Suppressor macrophage treated with lipopolysaccharide for 4 hours (primary cell): ENCODE results near the gene C13orf46.

ENCODE experiments used
- DNase-seq: peaks from one replicate; pipeline ENCODE4 v3.0.0-alpha.2; 2020

Gene C13orf46

DNA sequence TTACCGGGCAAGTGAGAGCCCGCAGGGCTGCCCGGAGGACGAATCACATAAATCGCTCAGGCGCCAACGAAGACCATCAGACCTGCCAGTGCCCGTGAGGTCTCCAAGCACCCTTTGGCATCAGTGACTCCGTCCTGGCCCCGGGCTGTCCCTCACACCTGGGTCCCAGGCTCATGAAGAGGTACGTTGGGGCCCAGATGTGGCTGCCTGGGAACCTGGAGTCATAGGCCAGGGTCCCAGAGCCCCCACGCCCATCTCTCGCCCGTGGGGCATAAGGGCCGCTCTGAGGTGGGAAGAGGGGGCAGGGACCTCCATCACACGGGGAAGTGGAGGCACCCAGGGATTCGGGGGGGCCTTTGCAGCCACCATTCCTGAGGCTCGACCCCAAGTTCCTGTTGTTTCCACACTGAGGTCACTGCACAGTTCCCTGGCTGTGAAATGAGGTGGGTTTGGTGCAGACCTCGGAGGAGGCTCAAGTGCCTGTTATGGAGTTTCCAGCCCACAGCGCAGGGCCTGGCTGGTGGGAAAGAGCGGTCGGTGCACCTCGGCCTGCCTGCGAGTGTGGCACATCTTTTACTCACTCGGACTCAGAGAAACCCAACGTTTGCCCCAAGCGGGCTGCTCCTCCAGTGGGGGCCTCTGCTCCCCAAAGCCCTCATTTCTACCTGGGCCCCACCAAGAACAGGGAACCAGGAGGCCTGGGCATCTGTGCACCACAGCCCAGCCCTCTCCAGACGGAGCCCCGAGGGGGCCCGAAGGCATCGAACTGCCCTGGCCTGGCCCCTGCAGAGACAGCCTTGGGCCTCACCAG is 35.9 kb upstream of the C13orf46 start:
- DNase-seq = no peak

DNA sequence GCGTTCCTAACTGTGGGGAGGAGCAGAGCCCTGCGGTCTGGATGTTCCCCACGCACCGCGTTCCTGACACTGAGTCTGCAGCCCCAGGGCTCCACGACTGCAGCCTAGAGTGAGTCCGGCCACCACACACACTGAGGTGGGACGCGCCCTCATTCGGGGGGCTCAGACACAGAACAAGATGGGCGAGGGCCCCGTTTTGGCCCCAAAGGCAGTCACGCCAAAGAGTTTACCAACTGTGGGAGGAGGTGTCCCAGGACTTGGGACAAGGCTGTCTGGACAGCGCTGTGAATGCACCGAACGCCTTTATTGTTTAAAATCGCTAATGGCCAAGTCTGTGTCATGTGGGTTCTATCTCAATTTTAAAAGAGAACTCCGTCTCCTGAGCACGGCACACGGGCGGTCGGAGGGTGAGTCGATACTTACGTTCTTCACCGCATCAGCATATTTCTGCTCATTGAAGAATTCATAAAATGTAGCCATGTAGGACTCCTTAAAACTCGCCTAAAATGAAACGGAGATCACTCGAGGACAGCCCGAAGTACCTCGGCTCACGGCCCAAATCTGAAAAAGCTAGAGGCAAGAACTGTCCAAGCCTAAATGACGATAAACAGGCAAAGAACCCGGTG is 35.2 kb upstream of the C13orf46 start:
- DNase-seq = no peak

DNA sequence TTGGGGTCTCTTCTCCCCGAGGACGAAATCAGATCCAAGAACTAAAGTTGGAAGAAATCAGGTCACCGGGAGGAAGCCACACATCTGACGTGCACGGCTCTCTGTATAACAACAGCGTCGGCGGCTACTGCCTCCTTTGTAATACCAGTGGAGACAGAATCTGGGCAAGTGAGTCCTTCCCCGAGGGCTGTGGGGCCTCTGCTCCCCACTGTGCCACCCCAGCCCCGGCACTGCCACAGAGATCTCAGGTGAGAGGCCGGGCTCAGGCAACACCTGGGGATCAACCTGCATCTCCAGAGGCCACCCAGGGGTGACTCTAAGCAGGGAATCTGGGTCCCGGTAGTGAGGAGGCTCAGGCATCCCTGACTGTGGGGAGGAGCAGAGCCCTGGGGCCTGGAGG is 33.7 kb upstream of the C13orf46 start:
- DNase-seq = no peak

DNA sequence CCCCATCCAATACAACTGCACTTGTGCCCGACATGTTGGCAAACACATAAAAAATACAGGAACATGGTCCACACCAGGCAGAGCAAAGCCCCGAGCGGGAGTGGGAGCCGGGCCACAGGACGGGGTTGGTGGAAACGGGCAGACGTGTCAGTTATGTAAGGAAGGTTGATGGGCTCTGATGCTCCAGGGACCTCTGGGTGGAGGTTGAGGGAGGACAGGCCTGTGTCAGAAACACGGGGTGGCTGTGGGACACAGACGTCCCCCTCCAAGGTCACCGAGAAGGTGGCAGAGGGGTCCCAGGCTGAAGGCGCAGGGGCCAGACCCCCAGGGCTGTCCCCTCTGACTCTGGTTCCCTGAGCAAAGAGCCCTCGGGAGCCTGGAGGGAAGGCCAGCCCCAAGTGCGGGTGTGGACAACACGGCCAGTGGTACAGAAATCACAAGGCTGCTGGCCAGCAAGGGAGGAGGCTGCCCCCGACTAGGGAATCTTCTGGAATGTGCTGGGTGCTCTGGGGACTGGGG is 31.4 kb upstream of the C13orf46 start:
- no peak for DNase-seq

DNA sequence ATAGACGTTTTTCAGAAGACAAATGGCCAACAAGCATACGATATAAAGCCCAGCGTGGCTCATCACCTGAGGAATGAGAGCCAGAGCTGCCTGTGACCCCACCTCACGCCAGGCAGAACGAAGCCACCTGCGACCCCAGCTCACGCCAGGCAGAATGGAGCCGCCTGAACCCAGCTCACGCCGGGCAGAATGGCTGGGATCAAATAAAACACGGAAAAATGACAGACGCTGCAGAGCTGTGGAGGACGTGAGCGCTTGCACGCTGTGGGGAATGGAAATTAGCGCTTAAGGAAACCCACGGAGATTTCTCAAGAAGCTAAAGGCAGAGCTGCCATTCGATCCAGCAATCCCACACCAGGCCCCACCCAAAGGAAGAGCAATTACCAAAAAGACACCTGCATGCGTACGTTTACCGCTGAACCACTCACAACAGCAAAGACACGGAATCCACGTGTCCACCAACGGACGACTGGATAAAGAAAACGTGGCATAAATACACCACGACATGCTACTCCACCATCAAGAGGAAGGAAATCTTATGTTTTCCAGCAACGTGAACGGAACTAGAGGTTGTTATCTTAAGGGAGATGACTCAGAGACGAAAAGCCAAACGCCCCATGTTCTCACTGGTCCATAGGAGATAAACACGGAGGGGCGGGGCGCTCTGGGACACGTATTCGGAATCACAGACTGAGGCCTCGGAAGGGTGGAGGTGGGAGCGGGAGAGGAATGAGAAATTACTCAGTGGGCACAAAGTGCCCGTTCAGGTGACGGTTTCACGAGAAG is 30.7 kb upstream of the C13orf46 start:
- DNase-seq = no peak

DNA sequence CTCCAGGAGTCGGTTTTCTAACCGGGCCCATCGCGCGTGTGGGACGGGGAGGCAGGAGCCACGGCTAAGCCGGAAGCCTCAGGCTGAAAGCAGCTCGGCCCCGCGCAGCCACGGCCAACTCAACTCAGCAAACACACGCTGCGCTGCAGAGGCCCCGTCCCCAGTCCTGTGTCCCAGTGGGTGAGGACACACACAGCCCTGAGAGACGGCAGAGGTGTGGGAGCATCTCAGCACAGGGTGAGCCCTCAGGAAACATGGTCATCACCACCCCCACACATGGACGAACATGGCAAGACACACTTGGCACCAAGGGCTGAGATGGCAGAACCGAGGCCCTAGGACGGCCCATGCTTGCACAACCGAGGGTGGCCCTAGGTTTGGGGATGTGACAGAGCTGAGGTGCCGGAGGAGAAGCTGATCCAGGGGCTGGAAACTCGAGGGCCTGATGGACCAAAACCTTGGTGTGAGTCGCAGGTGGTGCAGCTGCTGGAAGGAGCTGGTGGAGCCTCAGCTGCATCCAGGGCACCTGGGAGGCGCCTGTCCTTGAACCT is 29.0 kb upstream of the C13orf46 start:
- DNase-seq = no peak

DNA sequence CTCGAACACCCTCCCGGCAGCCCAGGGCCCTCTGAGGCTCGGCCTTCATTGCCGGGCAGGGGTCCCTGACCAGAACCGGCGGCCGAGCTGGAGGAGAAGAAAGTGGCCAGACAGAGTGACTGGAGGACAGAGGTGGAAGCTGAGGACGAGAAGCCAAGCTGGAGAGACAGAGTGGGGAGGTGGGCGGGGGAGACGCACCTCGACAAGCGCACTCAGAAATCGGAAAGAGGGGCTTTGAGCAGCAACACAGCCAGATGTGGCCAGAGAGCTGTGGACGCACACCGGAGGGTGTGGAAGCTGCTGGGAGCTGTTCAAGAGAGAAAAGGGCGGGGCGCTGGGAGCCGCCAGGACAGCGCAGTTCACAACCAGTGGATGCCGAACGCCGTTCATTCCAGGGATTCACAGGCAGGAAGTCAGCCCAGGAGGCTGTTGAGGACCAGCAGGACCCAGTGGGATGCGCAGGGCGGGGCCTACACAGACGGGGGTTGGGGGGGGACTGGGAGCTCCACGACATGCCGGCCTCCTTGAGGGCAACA is 28.2 kb upstream of the C13orf46 start:
- DNase-seq = no peak

DNA sequence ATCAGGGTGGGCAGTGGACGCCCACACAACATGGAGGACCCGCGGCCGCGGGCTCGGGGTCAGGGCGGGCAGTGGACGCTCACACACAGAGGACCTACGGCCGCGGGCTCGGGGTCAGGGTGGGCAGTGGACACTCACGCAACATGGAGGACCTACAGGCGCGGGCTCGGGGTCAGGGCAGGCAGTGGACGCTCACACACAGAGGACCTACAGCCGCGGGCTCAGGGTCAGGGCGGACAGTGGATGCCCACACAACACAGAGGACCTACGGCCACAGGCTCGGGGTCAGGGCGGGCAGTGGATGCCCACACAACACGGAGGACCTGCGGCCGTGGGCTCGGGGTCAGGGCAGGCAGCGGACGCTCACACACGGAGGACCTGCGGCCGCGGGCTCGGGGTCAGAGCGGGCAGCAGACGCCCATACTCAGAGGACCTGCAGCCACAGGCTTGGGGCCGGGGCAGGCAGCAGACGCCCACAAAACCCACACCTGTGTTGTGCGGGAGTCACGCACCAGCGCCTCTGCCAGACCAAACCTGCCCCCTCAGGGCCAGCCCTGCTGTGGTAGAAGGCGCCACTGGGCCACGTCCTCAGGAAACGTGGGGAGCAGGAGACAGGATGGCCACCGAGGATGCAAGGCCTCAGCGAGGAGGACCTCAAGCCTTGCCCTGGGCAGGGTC is 27.6 kb upstream of the C13orf46 start:
- no peak for DNase-seq

DNA sequence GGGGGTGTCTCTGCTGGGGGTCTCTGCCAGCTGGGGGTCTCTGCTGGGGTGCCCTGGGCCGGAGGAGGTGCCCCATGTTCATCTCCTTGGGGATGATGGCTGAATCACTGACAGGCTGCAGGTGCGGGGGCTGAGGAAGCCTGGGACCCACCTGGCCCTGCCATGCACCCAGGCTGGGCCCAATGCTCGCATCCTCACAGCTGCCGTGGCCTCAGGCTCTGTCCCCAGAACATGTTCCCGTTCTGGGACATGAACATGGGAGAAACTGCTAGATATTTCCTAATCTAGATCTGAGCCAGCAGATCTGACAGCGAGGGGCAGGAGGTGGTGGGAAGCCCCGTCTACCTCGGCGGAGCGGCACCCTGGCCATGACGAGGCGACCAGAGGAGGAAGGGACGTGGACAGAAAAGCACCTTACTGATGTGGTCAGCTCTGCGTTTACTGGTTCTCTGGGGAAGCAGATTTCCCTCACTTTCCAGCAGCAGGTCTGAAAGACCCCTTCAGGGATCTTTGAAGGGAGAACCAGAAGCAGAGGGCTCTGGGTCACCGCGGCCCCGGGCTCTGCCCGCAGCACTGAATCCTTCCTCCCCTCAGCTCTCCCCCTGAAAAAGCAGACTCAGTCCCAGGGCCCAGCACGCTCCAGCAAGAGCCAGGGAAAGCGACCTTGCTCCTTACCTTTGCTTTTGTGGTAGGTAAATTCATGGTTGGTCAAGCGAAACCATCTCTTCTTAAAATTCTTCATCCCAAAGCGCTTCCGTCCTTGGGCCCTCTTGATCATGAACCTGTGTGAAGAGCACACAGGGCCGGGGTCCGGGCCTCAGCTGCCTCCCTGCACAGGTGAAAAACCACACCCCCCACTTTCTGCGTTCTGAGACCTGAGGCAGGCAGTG is 26.5 kb upstream of the C13orf46 start:
- DNase-seq = no peak

DNA sequence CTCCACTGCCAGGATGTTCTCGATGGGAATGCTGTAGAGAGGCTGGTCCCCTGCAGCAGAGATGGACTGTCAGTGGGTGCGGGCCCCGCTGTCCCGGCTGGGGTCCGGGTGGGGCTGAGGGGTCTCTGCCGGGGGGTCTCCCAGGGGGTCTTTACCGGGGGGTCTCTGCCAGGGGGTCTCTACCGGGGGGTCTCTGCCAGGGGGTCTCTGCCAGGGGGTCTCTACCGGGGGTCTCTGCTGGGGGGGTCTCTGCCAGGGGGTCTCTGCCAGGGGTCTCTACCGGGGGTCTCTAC is 25.7 kb upstream of the C13orf46 start:
- no peak for DNase-seq

DNA sequence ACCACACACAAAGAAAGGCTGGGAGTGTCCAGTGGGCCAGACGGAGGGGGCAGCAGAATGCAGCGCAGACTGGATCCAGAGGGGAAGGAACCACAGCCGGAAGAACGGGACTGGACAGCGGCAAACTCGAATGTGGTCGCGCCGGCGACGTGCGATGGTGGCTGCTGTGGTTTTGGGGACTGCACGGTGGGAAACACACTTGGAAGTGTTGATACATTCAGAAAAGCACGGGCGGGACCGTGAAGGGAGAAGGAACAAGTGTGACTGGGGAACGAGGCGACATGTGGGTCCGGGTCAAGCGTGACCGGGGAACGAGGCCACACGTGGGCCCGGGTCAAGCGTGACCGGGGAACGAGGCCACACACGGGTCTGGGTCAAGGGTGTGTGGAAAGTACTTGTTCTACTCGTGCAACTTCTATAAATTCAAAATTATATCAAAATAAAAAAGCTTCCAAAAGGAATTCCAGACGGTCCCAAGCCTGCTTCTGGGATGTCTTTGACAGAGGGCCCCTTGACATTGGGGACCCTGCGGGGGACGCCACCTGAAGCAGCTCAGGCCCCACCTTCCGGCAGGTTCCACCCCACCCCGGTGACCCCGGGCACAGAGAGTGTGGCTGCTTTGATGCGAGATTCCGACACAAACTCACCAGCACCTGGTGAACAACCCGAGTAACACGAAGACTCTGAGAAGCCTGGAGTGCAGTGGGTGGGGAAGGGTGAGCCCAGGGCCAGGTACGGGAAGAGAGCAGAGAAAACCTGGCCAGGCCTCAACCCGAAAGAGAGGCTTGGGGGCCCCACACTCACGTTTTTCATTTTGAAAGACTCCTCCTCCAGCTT is 25.1 kb upstream of the C13orf46 start:
- DNase-seq = no peak

DNA sequence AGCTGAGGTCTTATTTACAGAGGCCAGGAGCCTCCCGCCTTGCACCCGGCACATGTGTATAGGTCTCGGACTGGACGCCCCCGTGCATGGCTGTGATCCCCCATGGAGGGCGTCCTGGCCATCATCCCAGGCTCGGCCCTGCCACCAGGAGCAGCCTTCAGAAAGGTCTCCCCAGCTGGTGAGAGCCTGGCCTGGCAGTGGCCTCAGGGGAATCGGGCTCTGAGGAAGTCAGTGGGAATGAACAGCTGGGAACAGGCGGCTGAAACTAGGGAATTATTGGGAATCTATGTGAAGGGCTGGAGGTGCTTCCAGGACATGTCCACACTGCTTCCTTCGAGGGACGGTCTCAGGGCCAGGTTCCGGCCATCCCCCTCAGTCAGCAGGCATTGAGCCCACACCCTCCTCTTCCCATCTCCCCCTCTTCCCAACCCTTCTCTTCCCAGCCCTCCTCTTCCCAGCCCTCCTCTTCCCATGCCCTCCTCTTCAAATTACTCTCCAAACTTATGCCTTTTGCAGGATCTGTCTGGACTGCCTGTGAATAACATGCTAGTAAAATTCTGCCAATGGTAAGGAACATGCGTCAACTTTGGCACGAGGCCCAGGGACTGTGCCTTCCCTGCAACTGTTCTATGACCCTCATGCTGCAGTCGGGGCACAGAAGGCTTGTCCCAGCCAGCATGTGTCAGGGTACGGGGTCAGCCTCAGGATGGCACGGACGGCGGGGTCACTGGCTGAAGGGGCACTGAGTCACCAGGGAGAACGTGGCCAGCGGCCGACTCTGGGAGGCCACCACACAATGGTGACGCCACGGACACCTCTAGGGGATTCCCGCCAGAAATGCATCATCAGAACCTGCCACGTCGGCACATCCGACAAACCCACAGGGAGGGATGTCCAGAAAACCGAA is 24.2 kb upstream of the C13orf46 start:
- peak; percentile 15 for DNase-seq

DNA sequence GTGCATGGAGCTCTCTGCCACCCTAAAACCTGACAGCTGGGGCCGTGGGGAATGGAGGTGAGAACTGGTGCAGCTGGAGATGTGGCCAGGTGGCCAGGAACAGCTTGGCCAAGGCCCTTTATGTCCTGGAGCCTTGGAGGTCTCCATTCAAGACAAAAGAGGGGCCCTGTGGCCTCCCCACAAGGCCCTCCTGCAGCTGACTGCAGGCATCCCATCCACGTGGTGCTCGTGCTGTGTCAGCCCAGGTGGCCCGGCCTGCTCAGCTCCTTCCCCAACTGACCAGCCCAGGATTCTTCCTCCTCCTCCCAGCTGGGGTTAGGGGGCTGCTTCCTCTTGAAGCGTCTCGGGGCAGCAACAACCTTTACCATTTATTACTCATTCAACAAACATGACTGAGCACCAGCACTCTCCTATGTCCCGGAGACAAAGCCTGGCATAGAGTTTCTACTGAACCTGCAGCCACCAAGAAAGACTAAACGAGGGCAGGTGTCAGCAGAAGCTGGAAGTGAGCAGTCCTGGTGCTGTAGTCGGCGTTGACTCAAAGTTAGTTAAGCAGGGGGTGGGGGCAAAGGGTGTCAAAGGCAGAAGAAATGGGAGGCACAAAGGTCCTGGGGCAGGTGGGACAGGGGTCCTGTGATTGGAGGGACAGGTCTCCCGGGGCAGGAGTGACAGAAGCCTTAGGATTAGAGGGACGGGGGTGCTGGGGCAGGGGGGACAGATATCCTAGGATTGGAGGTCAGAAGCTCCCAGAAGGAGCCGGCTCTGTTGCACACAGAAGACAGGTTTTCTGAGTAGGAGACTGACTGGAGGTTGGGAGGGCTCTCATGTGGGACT is 23.3 kb upstream of the C13orf46 start:
- no peak for DNase-seq

DNA sequence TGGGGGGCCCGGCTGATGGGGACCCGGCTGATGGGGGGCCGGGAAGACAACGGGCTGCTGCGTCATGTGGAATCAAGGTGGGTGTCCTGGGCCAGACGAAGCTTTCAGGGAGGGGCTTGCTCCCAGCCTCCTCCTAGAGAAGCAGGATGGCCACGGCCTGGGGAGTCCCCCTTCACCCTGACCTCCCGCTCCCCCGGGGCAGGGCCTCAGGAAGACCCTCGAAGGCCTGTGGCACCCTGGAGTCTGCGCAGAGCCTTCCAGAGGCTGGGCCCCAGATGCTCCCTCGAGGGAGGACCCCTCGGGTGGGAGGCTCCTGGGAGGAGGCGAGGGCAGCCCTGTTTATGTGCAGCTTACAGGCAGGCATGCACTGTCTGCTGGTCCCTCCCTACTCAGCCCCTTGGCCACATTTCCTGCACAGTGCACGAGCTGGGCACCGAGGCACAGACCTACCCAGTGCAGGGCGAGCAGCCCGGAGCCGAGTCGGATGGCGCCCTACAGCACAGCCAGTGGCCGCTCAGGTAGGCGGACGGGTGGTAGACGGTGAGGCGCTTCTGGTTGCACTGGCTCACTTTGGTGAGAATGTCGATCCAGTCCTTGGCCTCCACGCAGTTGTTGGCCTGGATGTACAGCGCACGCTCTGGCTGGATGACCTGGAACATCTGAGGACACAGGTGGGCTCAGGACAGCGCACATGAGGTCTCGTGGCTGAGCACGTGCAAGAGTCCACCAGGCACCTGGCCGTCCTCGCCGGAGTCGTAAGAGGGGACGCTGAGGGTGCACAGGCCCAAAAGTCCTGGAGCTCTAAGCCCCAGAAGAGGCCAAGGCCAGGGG is 22.4 kb upstream of the C13orf46 start:
- DNase-seq = no peak

DNA sequence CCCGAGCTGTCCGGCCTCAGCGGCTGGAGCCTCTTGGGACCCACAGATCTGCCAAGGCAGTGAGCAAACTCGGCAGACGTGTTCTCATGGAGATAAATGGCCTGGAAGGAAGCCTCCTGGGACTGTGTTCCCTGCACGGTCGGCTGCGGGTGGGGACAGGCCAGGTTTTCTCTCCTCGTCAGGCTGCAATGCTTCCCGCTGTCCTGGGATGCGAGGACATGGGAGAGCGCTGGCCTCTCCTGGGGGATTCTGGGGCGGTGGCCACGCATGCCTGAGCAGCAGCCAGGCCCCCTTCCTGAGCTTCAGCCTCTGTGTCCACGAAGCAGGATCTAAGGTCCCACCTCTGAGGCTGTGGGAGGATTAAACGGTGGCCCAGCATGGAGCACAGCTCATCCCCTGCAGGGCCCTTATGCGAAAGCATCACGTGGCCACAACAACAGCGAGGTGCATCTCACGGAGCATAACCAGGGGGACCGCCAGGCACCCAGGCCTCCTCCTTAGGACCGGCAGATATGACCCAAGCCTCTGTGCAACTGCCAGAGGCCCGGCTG is 21.2 kb upstream of the C13orf46 start:
- DNase-seq = no peak

DNA sequence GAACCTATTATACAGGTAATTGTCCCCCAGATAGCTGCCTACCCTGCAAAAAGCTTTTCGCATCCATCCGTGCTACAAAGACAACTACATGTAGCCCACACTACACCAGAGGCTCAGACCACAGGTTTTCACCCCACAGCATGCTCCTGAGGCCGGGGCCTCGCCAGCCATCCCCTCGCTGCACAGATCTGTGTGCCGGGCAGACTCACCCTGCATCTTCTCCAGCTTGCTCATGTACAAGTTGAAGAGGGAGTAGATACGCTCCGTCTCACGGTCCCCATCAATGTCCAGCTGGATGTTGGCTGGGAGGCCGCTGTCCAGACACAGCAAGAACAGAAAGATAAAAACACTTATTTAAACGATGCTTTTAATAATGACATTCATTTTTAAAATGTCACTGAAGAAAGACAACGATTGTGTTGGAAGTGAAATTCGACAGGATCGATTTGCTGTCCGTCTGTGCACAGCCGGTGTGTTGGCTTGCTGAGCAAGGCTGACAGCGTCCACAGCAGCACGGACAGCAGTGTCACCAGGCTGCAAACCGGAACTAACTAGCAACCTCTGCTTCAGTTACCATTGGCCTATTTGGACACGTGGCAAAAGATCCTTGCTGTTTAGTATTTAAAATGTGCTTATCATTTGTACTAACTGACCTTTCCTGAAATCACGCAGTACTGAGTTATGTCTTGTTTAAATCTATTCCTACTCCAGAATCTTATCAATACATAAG is 18.6 kb upstream of the C13orf46 start:
- no peak for DNase-seq
